Activated T-cell treated with anti-CD3 and anti-CD28 coated beads for 48 hours (primary cell): Measurements from ENCODE around the gene CBLC.
"Not testable (repeated sequence)": the region's sequence is repeated elsewhere in the genome, so short reads cannot be mapped to it uniquely, and the experiment has no call there.

Experiments used
- DNase-seq: peaks from one replicate; pipeline ENCODE4 v3.0.0-alpha.2; 2020; ENCODE audit warnings: low read depth

Gene CBLC

GRCh38 chr19:44765033-44765948 lies 12.4 kb upstream of the CBLC start:
- no peak for DNase-seq

- no peak for DNase-seq
Observed at GRCh38 chr19:44765949-44766335, 11.7 kb upstream of the CBLC start.

GRCh38 chr19:44767295-44768180 lies 10.2 kb upstream of the CBLC start:
- DNase-seq, result no peak

DNA sequence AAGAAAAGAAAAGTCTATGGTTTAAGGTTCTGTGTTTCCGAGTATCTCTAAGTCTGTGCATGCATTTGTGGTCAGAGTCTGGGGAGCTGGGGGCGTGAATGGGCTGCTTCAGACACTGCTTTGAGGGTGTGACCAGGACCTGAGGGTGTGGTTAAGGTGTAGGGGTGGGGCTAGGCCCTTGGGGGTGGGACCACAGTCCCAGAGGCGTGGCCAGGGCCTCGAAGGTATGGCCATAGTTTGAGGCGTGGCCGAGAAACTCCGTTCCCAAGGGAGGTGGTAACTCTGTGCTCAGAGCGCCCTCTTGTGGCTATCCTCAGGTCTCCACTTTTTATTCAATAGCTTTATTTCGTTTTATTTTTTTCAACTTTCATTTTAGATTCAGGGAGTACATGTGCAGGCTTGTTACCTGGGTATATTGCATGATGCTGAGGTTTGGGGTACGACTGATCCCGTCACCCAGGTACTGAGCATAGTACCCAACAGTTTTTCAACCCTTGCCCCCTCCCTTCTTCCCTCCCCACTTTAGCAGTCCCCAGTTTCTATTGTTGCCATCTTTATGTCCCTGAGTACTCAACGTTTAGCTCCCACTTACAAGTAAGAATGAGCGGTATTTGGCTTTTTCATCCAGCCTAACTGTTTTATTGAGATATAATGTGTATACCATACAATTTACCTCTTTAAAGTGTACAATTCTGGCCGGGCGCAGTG lies 7.0 kb upstream of the CBLC start:
- DNase-seq, result peak; percentile 97

GRCh38 chr19:44772144-44772543 lies 5.5 kb upstream of the CBLC start:
- DNase-seq, result not testable (repeated sequence)

- DNase-seq, result no peak
Observed at GRCh38 chr19:44772959-44773358, 4.7 kb upstream of the CBLC start.

GRCh38 chr19:44775676-44776240 lies 1.9 kb upstream of the CBLC start:
- DNase-seq, result no peak

GRCh38 chr19:44776402-44777096 lies 1.1 kb upstream of the CBLC start:
- no peak for DNase-seq

DNA sequence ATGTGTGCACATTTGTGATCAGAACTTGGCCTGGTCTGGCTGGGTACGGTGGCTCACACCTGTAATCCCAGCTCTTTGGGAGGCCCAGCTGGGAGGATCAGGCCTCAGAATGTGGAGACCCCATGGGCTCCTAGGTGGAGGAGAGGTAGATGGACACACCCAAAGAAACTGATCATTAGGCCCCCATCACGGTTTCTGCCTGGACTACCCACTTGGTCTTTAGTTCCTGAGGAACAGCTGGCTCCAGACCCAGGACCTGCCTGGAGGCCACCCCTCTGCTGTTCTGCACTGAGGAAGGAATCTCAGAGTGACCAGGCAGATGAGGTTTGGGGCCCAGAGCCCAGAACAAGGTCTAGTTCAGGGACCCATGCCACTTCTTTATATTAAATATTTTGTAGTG lies 1.5 kb downstream of the CBLC start:
- no peak for DNase-seq

DNA sequence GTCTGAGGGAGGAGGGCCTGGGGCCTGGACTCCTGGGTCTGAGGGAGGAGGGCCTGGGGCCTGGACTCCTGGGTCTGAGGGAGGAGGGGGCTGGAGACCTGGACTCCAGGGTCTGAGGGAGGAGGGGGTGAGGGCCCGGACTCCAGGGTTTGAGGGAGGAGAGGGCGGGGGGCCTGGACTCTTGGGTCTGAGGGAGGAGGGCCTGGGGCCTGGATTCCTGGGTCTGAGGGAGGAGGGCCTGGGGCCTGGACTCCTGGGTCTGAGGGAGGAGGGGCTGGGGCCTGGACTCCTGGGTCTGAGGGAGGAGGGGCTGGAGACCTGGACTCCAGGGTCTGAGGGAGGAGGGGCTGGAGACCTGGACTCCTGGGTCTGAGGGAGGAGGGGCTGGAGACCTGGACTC lies 4.0 kb downstream of the CBLC start:
- DNase-seq, result not testable (repeated sequence)

DNA sequence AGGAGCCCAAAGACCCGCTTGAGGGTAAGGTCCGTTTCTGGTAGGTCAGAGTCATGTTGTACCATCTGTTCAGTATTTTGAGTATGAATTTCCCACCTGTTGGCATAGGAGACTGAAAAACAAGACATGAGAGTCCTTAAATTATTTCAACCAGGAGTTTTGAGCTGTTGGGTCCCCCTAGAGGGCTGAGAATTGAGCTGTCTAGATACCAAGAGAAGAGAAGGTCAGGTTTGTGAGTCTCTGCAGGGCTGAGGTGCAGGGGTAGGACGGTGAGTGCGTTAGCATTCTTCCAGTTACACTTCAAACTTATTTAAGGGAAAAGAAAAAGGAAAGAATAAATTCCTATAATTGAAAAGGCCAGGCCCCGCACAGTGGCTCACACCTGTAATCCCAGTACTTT lies 5.0 kb downstream of the CBLC start:
- DNase-seq, result no peak

- DNase-seq, result no peak
Observed at GRCh38 chr19:44783545-44783944, 5.9 kb downstream of the CBLC start.

DNA sequence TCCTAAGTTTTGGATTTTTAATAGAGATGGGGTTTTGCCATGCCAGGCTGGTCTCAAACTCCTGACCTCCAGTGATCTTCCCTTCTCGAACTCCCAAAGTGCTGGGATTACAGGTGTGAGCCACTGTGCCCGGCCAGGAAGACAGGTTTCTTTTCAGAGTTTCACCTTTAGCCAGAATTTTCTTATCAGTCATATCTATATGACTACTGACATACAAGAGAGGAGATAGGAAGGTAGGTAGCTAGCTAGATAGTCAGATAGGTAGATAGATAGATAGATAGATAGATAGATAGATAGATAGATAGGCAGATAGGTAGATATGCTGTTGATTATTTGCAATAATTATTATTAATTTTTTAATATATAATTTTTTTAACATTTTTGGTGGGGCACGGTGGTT lies 7.6 kb downstream of the CBLC start:
- DNase-seq, result no peak

DNA sequence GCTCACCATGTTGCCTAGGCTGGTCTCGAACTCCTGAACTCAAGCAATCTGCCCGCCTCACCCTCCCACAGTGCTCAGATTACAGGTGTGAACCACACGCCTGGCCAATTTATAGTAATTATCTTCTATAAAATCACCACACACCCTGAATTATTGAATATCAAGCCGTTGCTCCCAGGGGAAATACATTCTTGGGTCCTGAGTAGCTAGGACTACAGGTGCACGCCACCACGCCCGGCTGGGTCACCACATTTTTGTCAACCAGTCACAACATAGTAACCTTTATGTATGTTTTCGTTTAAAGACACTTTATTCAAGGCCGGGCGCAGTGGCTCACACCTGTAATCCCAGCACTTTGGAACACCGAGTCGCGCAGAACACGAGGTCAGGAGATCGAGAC lies 8.3 kb downstream of the CBLC start:
- no peak for DNase-seq

GRCh38 chr19:44788971-44789370 lies 11.3 kb downstream of the CBLC start:
- DNase-seq, result no peak

GRCh38 chr19:44789943-44790483 lies 12.3 kb downstream of the CBLC start:
- no peak for DNase-seq

DNA sequence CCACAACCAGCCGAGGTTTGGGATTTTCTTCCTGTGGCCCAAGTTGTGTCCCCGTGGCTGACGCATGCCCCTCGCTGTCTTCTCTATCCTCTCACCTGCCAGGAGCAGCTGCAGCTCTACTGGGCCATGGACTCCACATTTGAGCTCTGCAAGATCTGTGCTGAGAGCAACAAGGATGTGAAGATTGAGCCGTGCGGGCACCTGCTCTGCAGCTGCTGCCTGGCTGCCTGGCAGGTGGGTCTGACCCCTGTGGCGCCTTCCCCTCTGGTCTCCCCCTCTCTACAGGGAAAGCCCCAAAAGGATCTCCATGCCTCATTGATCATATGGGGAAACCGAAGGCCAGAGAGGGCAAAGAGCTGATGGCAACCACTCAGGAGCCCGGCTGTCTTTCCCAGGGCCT lies 14.6 kb downstream of the CBLC start:
- DNase-seq, result no peak

GRCh38 chr19:44794610-44795009 lies 16.9 kb downstream of the CBLC start:
- DNase-seq, result no peak

- DNase-seq, result no peak
Observed at GRCh38 chr19:44795398-44795987, 17.8 kb downstream of the CBLC start.

GRCh38 chr19:44796701-44797115 lies 19.0 kb downstream of the CBLC start:
- DNase-seq, result no peak
